HG03025 (cell line): ENCODE data around the gene FBXL15.

Experiments
- ATAC-seq: cut with Tn5 transposase; IDR thresholded peaks from one replicate; pipeline ENCODE4 v1.9.1; 2021; ENCODE audit warnings: mild to moderate bottlenecking, moderate library complexity; ENCODE audit not compliant: unreplicated experiment, low FRiP score

Gene FBXL15

GRCh38 chr10:102409604-102410428 lies 10.8 kb upstream of the FBXL15 start:
- ATAC-seq = no peak

- no peak for ATAC-seq
These were observed 10.1 kb upstream of the FBXL15 start for GRCh38 chr10:102410429-102411073.

GRCh38 chr10:102411341-102412255 lies 9.0 kb upstream of the FBXL15 start:
- ATAC-seq = no peak

DNA sequence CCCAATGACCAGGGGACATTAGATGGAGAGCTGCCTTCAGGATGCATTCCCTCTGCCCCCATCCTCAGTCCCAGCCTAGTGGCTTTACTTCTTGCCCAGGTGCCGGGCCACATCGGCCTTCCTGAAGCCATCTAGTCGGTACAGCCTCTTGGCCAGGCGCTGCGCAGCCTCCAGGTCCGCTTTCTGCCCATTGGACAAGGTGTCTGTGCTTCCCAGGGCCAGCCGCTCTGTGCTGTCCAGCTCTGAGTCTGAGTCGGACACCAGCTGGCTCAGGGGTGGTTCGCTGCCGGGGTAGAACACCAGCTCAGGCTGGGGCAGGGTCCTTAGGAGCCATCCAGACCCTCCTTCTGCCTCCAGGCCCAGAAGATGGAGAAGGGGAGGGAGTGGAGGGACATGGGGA lies 8.3 kb upstream of the FBXL15 start:
- ATAC-seq = no peak

DNA sequence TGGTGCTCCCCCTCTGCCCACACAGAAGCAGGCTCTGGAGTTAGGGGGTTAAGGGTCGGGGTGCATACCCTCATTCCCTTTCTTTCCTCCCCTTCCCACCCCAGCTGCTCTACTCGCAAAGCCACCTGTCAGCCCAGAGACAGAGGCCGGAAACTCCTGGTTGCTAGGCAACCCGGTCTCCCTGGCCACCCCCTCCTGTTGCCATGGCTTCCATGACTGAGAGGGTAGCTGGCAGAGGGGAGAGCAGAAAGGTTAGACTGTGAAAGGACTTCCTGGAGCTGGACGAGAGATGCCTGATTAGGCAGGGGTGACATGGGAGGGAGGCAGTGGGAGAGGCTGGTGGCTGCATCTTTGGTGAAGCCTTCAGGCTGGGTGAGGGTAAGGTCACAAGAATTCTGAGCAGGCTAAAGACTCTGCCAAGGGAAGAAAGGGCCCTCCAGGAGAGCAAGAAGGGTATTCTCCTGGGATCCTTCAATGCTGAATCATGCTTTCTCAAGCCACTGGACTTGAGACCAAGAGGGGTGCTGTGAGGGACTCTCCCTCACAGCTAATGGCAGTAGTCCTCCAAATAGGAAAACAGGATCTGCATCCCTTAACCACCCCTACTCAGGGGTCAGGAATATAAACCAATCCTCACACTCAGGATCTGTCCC lies 7.5 kb upstream of the FBXL15 start:
- no peak for ATAC-seq

- no peak for ATAC-seq
These were observed 6.7 kb upstream of the FBXL15 start for GRCh38 chr10:102413806-102414561.

GRCh38 chr10:102414749-102415148 lies 5.9 kb upstream of the FBXL15 start:
- no peak for ATAC-seq

- ATAC-seq = no peak
These were observed 4.4 kb upstream of the FBXL15 start for GRCh38 chr10:102416283-102416682.

- ATAC-seq = no peak
These were observed 3.9 kb upstream of the FBXL15 start for GRCh38 chr10:102416695-102417094.

GRCh38 chr10:102418622-102419268 lies 1.9 kb upstream of the FBXL15 start, which contains the start of gene PSD:
PSD (minus strand) TSS chr10:102418785; CDS start chr10:102417038, 1,747 bp downstream.
- no peak for ATAC-seq

- ATAC-seq = no peak
These were observed 1.1 kb upstream of the FBXL15 start for GRCh38 chr10:102419269-102420180.

DNA sequence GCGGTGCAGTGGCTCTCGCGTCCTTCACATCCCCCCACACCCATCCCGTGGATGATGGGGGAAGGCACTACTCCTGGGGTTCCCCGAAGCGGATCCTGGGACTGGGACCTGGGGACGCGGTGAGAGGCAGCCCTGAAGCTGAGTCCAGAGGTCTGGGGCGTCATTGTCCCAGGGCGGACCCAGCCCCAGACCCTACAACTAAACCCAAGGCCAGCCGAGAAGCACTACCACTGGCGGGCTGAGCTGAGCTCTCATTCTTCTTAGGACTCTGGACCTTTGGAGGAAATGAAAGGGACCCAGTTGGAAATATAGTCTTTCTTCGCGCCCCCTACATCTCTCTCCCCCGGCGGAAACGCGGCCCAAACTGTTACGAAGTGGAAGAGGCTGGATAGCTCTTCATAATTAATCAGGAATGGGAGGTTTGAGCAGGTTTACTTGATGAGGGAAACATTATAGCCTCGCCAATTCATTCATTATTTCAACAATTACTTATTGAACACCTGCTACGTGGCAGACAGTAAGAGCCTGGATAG lies 389 bp upstream of the FBXL15 start:
- ATAC-seq = no peak

- peak; percentile 9 for ATAC-seq
These were observed 796 bp downstream of the FBXL15 start for GRCh38 chr10:102421507-102421756.

DNA sequence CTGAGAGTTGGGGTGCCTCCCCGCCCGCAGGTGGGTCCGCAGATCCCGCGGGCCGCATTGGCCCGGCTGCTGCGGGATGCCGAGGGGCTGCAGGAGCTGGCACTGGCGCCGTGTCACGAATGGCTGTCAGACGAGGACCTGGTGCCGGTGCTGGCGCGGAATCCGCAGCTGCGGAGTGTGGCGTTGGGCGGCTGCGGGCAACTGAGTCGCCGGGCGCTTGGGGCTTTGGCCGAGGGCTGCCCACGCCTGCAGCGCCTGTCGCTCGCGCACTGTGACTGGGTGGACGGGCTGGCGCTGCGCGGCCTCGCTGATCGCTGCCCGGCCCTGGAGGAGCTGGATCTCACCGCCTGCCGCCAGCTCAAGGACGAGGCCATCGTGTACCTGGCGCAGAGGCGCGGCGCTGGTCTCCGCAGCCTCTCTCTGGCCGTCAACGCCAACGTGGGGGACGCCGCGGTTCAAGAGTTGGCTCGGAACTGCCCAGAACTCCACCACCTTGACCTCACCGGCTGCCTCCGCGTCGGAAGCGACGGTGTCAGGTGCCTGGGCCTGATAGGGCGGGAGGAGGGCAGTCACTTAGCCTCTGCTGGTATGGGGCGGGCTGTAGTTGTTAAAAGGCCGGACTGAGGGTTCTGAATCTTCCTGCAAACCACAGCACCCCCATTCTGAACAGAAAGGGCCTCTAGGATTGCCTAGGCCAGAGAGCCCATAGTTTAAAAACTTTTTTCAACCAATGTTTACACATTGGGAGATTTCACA lies 1.3 kb downstream of the FBXL15 start:
- ATAC-seq = no peak

DNA sequence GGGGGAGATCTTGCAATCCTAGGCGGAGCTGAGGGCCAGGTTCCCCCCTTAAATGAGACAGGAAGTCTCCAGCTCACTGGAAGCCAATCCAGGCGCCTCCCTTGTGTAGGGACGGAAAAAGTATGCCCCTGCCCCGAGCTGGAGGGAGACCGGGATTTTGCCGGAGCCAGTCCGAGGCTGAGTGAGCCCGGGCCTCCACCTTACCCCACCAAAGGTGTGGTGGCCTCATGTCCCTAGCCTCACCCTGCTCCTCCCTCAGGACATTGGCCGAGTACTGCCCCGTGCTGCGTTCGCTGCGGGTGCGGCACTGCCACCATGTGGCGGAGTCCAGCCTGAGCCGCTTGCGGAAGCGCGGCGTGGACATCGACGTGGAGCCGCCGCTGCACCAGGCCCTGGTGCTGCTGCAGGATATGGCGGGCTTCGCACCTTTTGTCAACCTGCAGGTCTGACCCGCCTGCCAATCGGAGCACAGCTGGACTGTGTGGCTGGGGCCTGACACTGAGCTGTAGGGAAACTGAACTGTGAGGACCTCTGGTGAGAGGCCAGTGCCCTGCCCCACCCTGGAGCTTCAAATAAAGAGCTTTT lies 2.0 kb downstream of the FBXL15 start:
- no peak for ATAC-seq

DNA sequence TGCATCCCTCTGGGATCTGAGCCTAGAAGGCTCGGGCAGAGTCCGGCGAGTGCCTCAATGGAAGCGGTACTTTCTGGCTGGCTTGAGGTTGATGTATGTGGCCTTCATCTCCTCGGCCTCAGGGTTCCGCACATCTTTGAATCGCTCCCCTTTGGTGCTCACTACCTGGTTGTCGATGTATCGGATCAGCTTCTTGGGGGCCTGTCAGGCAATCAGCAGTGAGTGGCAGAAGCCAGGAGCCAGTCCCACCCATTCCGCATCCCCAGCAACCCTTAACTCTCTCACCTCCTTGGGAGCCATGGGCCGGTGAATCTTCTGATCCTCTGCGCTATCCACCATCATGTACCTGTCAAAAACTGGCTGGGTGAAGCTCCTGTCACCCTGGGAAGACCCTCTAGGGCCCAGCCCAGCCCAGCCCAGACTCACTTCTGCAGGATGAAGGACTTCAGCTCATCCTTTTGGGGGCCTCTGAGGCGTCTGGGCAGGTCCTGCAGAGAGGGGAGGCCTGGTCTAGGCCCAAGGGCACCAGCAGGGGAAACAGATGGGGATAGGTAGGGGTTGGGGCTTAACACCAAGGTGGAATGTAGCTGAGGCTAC lies 2.8 kb downstream of the FBXL15 start:
- no peak for ATAC-seq

GRCh38 chr10:102424145-102424544 lies 3.5 kb downstream of the FBXL15 start:
- ATAC-seq = no peak
